Measurements from ENCODE around the gene NADK2.

Gene NADK2

DNA sequence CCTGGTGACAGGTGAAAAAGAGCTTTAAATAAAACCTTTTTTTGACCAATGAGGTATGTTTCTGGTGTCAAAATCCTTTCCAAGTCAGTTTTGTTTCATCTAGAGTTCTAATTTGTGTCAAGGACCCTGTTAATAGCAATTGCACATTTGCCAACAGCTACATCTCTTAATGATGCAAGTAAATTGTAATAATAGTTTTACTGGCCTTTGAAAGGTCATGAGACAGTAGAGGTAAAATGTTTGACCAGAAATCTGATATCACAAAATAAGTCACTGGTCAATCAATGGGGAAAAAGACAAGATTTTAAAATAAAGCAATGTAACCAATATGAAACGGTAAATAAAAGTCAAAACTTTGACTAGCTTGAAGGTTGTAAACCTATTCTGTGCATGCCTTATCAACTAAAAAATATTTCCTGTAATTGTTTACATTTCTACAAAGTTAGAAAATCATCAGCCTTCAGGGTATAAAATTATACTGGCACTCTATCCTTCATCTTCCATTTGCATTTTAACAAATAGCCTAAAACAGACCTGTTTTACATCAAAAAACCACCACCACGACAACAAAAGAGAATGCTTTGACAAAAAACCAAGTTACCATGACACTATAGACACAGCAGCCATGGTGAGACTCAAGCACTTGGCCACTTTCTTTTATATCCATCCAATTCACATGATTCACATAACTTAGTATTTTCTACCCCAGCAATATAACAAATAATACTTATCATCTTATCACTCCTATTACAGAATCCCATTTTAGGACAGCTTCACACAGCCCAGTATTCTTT, 3.0 kb downstream of the NADK2 start:
- Histone ChIP-seq H3K4me3 (peak overlapping the region; percentile 95), H3K27ac (peak overlapping the region; percentile 7 to 11)
- no peak for DNase-seq (ENCODE audit: low spot score)
- no peak for TF ChIP-seq CTCF (IDR thresholded peaks at IDR 0.05)

DNA sequence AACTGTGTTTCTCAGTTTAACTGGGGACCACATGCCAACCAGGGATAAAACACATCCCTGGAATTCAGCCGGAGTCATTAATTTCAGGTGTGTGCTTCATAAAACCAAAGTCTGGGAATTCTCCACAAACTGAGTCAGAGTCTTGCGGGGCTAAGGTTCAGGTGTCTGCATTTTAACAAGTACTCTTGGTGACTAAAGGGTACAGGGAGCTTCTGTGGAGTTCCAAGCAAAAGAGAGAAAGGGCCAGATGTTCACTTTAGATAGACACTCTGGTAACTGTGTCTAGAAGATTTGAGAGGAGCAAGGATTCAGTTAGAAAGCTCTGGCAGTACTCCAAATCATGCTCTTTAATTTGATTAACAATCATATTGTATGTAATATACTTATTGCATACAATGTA, 4.0 kb downstream of the NADK2 start:
- DNase-seq (ENCODE audit: low spot score), result no peak
- no peak overlapping the region for H3K27ac ChIP-seq
- no peak overlapping the region for H3K4me3 ChIP-seq
- no peak for TF ChIP-seq CTCF (IDR thresholded peaks at IDR 0.05)

DNA sequence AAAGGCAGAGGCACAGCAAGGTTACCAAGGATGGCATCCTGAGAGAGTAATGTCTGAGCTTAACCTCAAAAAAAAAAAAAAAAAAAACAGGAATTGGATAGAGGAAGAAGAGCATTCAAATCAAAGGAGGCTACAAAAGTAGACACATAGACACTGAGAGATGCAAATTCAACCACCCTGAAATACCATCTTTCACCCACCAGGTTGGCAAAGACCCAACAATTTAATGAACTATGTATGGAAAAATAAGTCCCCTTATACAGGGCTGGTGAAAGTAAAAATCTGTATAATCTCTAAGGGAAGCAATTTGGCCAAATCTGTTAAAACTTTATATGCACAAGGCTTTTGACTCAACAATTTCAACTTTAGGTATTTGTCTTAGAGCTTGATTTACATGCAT, 4.9 kb downstream of the NADK2 start:
- TF ChIP-seq CTCF (IDR thresholded peaks at IDR 0.05), result no peak
- DNase-seq (ENCODE audit: low spot score), result no peak
- Histone ChIP-seq H3K4me3 (no peak overlapping the region), H3K27ac (no peak overlapping the region)

DNA sequence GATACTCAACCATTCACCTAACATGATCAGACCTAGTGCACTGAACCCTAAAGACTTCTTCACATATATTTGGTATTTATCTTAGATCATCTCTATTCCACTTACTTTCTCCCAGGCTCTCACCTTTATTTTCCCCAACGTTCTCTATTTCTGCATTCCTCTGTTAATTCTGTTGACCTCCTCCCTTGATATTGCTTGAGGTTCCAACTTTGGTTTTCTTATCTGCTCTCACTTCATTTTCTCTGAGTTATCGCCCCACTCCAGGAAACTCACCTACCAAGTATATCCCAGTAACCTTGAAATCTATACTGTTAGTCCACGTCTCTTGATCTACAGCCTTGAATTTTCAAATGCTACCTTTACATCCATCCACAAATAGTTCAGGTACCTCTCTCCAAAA, 9.2 kb downstream of the NADK2 start:
- TF ChIP-seq CTCF (IDR thresholded peaks at IDR 0.05), result no peak
- Histone ChIP-seq H3K4me3 (no peak overlapping the region), H3K27ac (no peak overlapping the region)
- DNase-seq (ENCODE audit: low spot score), result no peak

- no peak for DNase-seq (ENCODE audit: low spot score)
- H3K4me3 ChIP-seq, result no peak overlapping the region
- H3K27ac ChIP-seq, result no peak overlapping the region
- no peak for TF ChIP-seq CTCF (IDR thresholded peaks at IDR 0.05)
These were observed 11.5 kb downstream of the NADK2 start for GRCh38 chr5:36230151-36230790.

DNA sequence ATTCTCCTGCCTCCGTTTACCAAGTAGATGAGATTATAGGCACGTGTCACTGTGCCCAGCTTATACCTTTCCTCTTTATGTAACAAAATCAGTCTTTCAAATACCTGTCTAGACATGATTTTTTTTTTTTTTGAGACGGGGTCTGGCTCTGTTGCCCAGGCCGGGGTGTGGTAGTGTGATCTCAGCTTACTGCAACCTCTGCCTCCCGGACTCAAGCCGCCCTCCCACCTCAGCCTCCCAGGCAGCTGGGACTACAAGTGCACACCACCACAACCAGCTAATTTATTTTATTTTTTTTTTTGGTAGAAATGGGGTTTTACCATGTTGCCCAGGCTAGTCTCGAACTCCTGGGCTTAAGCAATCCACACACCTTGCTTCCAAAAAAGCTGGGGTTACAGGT, 13.2 kb downstream of the NADK2 start:
- Histone ChIP-seq H3K4me3 (no peak overlapping the region), H3K27ac (no peak overlapping the region)
- DNase-seq (ENCODE audit: low spot score), result no peak
- TF ChIP-seq CTCF (IDR thresholded peaks at IDR 0.05), result no peak

DNA sequence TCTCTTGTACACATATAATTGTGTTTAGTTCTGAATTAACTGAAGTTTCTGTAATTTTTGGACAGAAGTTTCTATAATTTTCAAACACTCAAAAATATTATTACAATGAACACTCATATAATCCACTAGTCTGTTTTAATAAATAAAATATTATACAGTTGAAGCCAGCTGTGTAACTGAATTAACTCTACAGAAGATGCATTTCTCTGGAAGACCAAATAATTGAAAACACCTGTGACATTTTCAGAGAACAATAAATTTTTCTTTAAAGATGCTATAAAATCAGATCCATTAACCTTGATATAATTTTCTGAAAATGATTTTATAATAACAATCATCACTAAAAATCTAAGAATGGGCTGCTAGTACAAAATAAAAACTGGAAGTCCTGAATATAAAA, 14.7 kb downstream of the NADK2 start:
- TF ChIP-seq CTCF (IDR thresholded peaks at IDR 0.05), result no peak
- H3K4me3 ChIP-seq, result no peak overlapping the region
- no peak overlapping the region for H3K27ac ChIP-seq
- no peak for DNase-seq (ENCODE audit: low spot score)
